OCI-LY7 (cell line): ENCODE measurements around the gene TREML1. TPM values are rescaled to one million over a fixed set of nuclear protein-coding genes. Genes with fewer than 3 reads are reported as not detected.

Source experiments
- BruUV-seq: library from RNA; stranded (reverse); fragments of 400-500 nt; replicated peaks from 2 replicates; lab custom pipeline; 2021; lab: Mats Ljungman, UMichigan
- CTCF ChIA-PET: fragments of 300-600 bp; sonication (Branson Sonifier 250); formaldehyde crosslinking; loops from one replicate; lab custom pipeline; 2022; ENCODE audit warnings: antibody characterized with exemption; ENCODE audit not compliant: unreplicated experiment; lab: Charles Lee
- POLR2A ChIA-PET: fragments of 300-600 bp; sonication (Branson Sonifier 250); formaldehyde crosslinking; loops from one replicate; lab custom pipeline; 2022; ENCODE audit warnings: antibody characterized with exemption; lab: Charles Lee
- DNase-seq: peaks from one replicate; pipeline ENCODE4 v3.0.0-alpha.2; 2015; ENCODE audit warnings: low spot score
- H2AFZ ChIP-seq: fragments of 200-600 bp; sonication (generic), shearing (Covaris generic); 2 replicates; pipeline ENCODE4 v1.6.1; 2014; ENCODE audit warnings: mild to moderate bottlenecking, antibody characterized with exemption, low read length, moderate library complexity
- H3K27ac ChIP-seq: fragments of 200-600 bp; sonication (generic); 2 replicates; pipeline ENCODE4 v1.5.1; 2014; ENCODE audit warnings: mixed run types, low read depth, mild to moderate bottlenecking, moderate library complexity, low read length, inconsistent platforms; ENCODE audit not compliant: poor library complexity, severe bottlenecking
- H3K36me3 ChIP-seq: fragments of 200-600 bp; sonication (generic); 2 replicates; pipeline ENCODE4 v1.6.1; 2014; ENCODE audit warnings: mild to moderate bottlenecking, antibody characterized with exemption, low read length, moderate library complexity, mixed read lengths; ENCODE audit not compliant: insufficient read depth
- H3K4me1 ChIP-seq: fragments of 200-600 bp; sonication (generic); 2 replicates; pipeline ENCODE4 v1.5.1; 2014; ENCODE audit warnings: mild to moderate bottlenecking, low read length; ENCODE audit not compliant: insufficient read depth, poor library complexity, severe bottlenecking
- H3K4me2 ChIP-seq: fragments of 200-600 bp; sonication (generic); 2 replicates; pipeline ENCODE4 v1.6.1; 2014; ENCODE audit warnings: mild to moderate bottlenecking, low read length
- H3K4me3 ChIP-seq: fragments of 200-600 bp; sonication (generic); 2 replicates; pipeline ENCODE4 v1.5.1; 2014; ENCODE audit warnings: mild to moderate bottlenecking, low read depth, low read length; ENCODE audit not compliant: poor library complexity, severe bottlenecking
- H3K79me2 ChIP-seq: fragments of 200-600 bp; sonication (generic); 2 replicates; pipeline ENCODE4 v1.6.1; 2016; ENCODE audit warnings: low read depth, mild to moderate bottlenecking, low read length, moderate library complexity, mixed read lengths; ENCODE audit not compliant: insufficient read depth
- H3K9me2 ChIP-seq: fragments of 200-600 bp; sonication (generic); 2 replicates; pipeline ENCODE4 v1.6.1; 2016; ENCODE audit warnings: mild to moderate bottlenecking, low read length, mixed read lengths; ENCODE audit not compliant: insufficient read depth
- H3K9me3 ChIP-seq: fragments of 200-600 bp; sonication (generic); 2 replicates; pipeline ENCODE4 v1.6.1; 2014; ENCODE audit warnings: mild to moderate bottlenecking, mixed run types, low read length, mixed read lengths
- H4K20me1 ChIP-seq: fragments of 200-600 bp; sonication (generic); 2 replicates; pipeline ENCODE4 v1.6.1; 2014; ENCODE audit warnings: mild to moderate bottlenecking, antibody characterized with exemption, low read length, moderate library complexity, mixed read lengths; ENCODE audit not compliant: insufficient read depth
- CTCF ChIP-seq: fragments of 200-600 bp; sonication (generic); conservative IDR thresholded peaks from 2 replicates; pipeline ENCODE4 v1.5.1; 2014; ENCODE audit warnings: mild to moderate bottlenecking, antibody characterized with exemption, low read length, moderate library complexity, mixed read lengths
- EZH2phosphoT487 ChIP-seq: fragments of 200-600 bp; sonication (generic); IDR thresholded peaks from 2 replicates; pipeline ENCODE4 v1.6.1; 2018; ENCODE audit warnings: low read depth, borderline replicate concordance, mild to moderate bottlenecking, mixed run types, antibody characterized with exemption, low read length, moderate library complexity, mixed read lengths
- intact Hi-C: fragments of 100-400 bp; cut with micrococcal nuclease; formaldehyde crosslinking; loops from one replicate; pipeline ENCODE4 v1.10.0; 2022; ENCODE audit not compliant: unreplicated experiment
- total RNA-seq, 2 experiments: library from RNA; depleted of rRNA in 1 of 2; stranded (reverse); fragments of >200 nt in 1 of 2; shearing (Covaris generic) in 1 of 2; gene quantifications; 2 replicates each; pipeline ENCODE4 v1.2.3, GENCODE V29; 2014 to 2022

The TREML1 gene
- total RNA-seq, 2 experiments from 2014 or later, result not detected

GRCh38 chr6:41111017-41111416 lies 43.1 kb downstream of the TREML1 start:
- Histone ChIP-seq H3K27ac (no peak overlapping the region), H3K4me2 (no peak overlapping the region), H3K79me2 (no peaks in the 10 kb centered on the region), H2AFZ (no peak overlapping the region), H4K20me1 (no peaks in the 10 kb centered on the region), H3K36me3 (no peaks in the 10 kb centered on the region), H3K9me2 (no peaks in the 10 kb centered on the region), H3K9me3 (no peaks in the 10 kb centered on the region), H3K4me1 (no peaks in the 10 kb centered on the region), H3K4me3 (no peak overlapping the region)
- intact Hi-C loops, result no loop called here
- TF ChIP-seq EZH2phosphoT487, result no peak
- no peak for TF ChIP-seq CTCF
- DNase-seq, result no peak
- ChIA-PET CTCF (no interaction called here), POLR2A (interaction anchor here (1.6 kb wide), 1 partner anchor 92 kb away, joined by 3 read pairs; no protein-coding TSS in a partner anchor)
- no TSS peak for BruUV-seq

GRCh38 chr6:41103847-41104246 lies 50.3 kb downstream of the TREML1 start:
- CTCF ChIA-PET, result interaction anchor here (0.7 kb wide), 1 partner anchor 8 kb away, joined by 3 read pairs; no protein-coding TSS in a partner anchor
- intact Hi-C loops, result no loop called here
- no peak overlapping the region for H3K4me2 ChIP-seq

More at GRCh38 chr6:41103847-41104246, 50.3 kb downstream of the TREML1 start:
- Histone ChIP-seq H4K20me1 (no peaks in the 10 kb centered on the region), H3K4me1 (no peaks in the 10 kb centered on the region), H3K9me3 (no peaks in the 10 kb centered on the region), H3K36me3 (peaks cover 40% of the 10 kb centered on the region), H3K9me2 (no peaks in the 10 kb centered on the region), H3K4me3 (no peak overlapping the region), H3K27ac (no peak overlapping the region), H3K79me2 (no peaks in the 10 kb centered on the region), H2AFZ (no peak overlapping the region)
- POLR2A ChIA-PET, result interaction anchor here (0.7 to 1.4 kb wide), 6 partner anchors 22 to 151 kb away, joined by 3 to 5 read pairs (median 3); no protein-coding TSS in a partner anchor
- TF ChIP-seq CTCF, result no peak
- no peak for TF ChIP-seq EZH2phosphoT487
- DNase-seq, result no peak
- no TSS peak for BruUV-seq
